ENCODE data around the gene ADAMTS7. TPM values are rescaled to one million over a fixed set of nuclear protein-coding genes. Genes with fewer than 3 reads are reported as not detected.

Gene ADAMTS7
- total RNA-seq (100 to 1,000 TPM in 1 of 5 donors, 1 to 10 TPM in 4; 1.7 to 102 (median 4.0) TPM), polyA plus RNA-seq (1 to 10 TPM in 1 of 3 donors, under 1 TPM in 2; 0.31 to 1.7 (median 0.65) TPM)
- long read RNA-seq, donor 1, partial matches to known transcripts = 203 of 203 reads
- long read RNA-seq, donor 1, other reads (novel, unspliced or antisense) = 0 of 203 reads
- long read RNA-seq, donor 2, full-length matches to known transcripts = 1 of 1 reads
- long read RNA-seq, donor 2, partial matches to known transcripts = 0 of 1 reads
- long read RNA-seq, donor 2, other reads (novel, unspliced or antisense) = 0 of 1 reads
- long read RNA-seq, donor 3 = 0 reads
- long read RNA-seq, donor 4 = 0 reads
- long read RNA-seq, donor 5, partial matches to known transcripts = 6 of 6 reads
- long read RNA-seq, donor 5, other reads (novel, unspliced or antisense) = 0 of 6 reads
- long read RNA-seq, donor 6, full-length matches to known transcripts = 1 of 1 reads
- long read RNA-seq, donor 6, partial matches to known transcripts = 0 of 1 reads
- long read RNA-seq, donor 6, other reads (novel, unspliced or antisense) = 0 of 1 reads
- long read RNA-seq, donor 7, full-length matches to known transcripts = 1 of 1 reads
- long read RNA-seq, donor 7, partial matches to known transcripts = 0 of 1 reads
- long read RNA-seq, donor 7, other reads (novel, unspliced or antisense) = 0 of 1 reads
- long read RNA-seq, donor 8 = 0 reads
- long read RNA-seq, donor 9 = 0 reads
- long read RNA-seq, donor 10 = 0 reads

- Histone ChIP-seq H3K36me3 (no peaks in the 10 kb centered on the region), H3K4me1 (peaks cover 18 to 29% (median 20%) of the 10 kb centered on the region in 4 donors), H3K9me3 (no peaks in the 10 kb centered on the region), H3K27me3 (peaks cover 0 to 31% (median 20%) of the 10 kb centered on the region in 3 donors), H3K27ac (peak within 1 kb of the TSS; percentile 65 to 85 (median 75)), H3K4me3 (peak within 1 kb of the TSS; percentile 67 to 84 (median 76))
- WGBS, 5 donors = 1 to 2% (median 1%) methylated on average over 35 to 73 of the region's 73 CpGs
- TF ChIP-seq CTCF (IDR thresholded peaks at IDR 0.05) (peak in 4 of 7 experiments; percentile 45 to 77 (median 56)), EP300 (IDR thresholded peaks at IDR 0.05) (no peak), POLR2A (IDR thresholded peaks at IDR 0.05) (no peak), POLR2AphosphoS5 (IDR thresholded peaks at IDR 0.05) (no peak)
- peak; percentile 70 to 90 for DNase-seq
- intact Hi-C loops (cut with DNase I; ENCODE audit: low total_unique reads) = no loop called here
Observed at GRCh38 chr15:78811124-78811824, at the start of gene ADAMTS7. Gene ADAMTS7 (minus strand): TSS chr15:78811464. CDS start chr15:78811220, 244 bp downstream.

GRCh38 chr15:78859971-78860719 is 48.9 kb upstream of the ADAMTS7 start:
- no peaks in the 10 kb centered on the region for H3K9me3 ChIP-seq
- peak; percentile 80 to 86 for DNase-seq
- peaks cover 0 to 6% (median 3%) of the 10 kb centered on the region in 4 donors for H3K4me1 ChIP-seq
- peak overlapping the region; percentile 42 to 48 (median 46) for H3K4me3 ChIP-seq
- intact Hi-C loops (cut with DNase I; ENCODE audit: low total_unique reads) = no loop called here
- H3K27me3 ChIP-seq = no peaks in the 10 kb centered on the region
- no peaks in the 10 kb centered on the region for H3K36me3 ChIP-seq
- whole genome bisulfite sequencing, 5 donors = 1 to 3% (median 2%) methylated on average over 28 of the region's 28 CpGs
- peak overlapping the region; percentile 6 to 81 (median 31) for H3K27ac ChIP-seq
- TF ChIP-seq CTCF (IDR thresholded peaks at IDR 0.05) (peak in 4 of 7 experiments; percentile 28 to 58 (median 50)), EP300 (IDR thresholded peaks at IDR 0.05) (no peak), POLR2AphosphoS5 (IDR thresholded peaks at IDR 0.05) (peak in 2 of 3 donors; percentile 10 to 70), POLR2A (IDR thresholded peaks at IDR 0.05) (no peak)

- no peak for DNase-seq
- TF ChIP-seq POLR2AphosphoS5 (IDR thresholded peaks at IDR 0.05) (no peak), CTCF (IDR thresholded peaks at IDR 0.05) (no peak), POLR2A (IDR thresholded peaks at IDR 0.05) (no peak), EP300 (IDR thresholded peaks at IDR 0.05) (no peak)
- Histone ChIP-seq H3K4me1 (peaks cover 0 to 14% (median 3%) of the 10 kb centered on the region in 4 donors), H3K27ac (no peak overlapping the region), H3K9me3 (no peaks in the 10 kb centered on the region), H3K36me3 (no peaks in the 10 kb centered on the region), H3K4me3 (no peak overlapping the region), H3K27me3 (no peaks in the 10 kb centered on the region)
- WGBS, 5 donors = 52 to 68% (median 65%) methylated on average over 4 of the region's 4 CpGs
- intact Hi-C loops (cut with DNase I; ENCODE audit: low total_unique reads) = no loop called here
Observed at GRCh38 chr15:78855746-78856145, 44.5 kb upstream of the ADAMTS7 start.
